GM21529 (cell line): ENCODE data around the gene MSANTD7.
A peak's percentile ranks its signal among the peaks of the same experiment; 100 is the strongest.
"Not testable (repeated sequence)": the region's sequence is repeated elsewhere in the genome, so short reads cannot be mapped to it uniquely, and the experiment has no call there.

ENCODE experiments used
- ATAC-seq: cut with Tn5 transposase; IDR thresholded peaks from one replicate; pipeline ENCODE4 v1.9.1; 2021; ENCODE audit not compliant: unreplicated experiment

Gene MSANTD7

GRCh38 chr10:14837757-14838581 is at the start of gene MSANTD7, which contains the start of the genes CDNF and HSPA14:
Gene MSANTD7, plus strand, starts transcription at chr10:14838306. Its CDS starts 3,979 bp downstream, at chr10:14842285.
Gene CDNF, minus strand, starts transcription at chr10:14838037. Its CDS starts 91 bp downstream, at chr10:14837946.
Gene HSPA14, plus strand, starts transcription at chr10:14838306. Its CDS starts 97 bp downstream, at chr10:14838403.
- peak; percentile 91 for ATAC-seq

- ATAC-seq: no peak
Observed at GRCh38 chr10:14798636-14799035, 39.5 kb upstream of the MSANTD7 start.

GRCh38 chr10:14800397-14800796 is 37.7 kb upstream of the MSANTD7 start:
- no peak for ATAC-seq

- no peak for ATAC-seq
Observed at GRCh38 chr10:14801723-14802122, 36.4 kb upstream of the MSANTD7 start.

- ATAC-seq: no peak
Observed at GRCh38 chr10:14803827-14804226, 34.3 kb upstream of the MSANTD7 start.

- ATAC-seq: no peak
Observed at GRCh38 chr10:14806318-14806717, 31.8 kb upstream of the MSANTD7 start.

- no peak for ATAC-seq
Observed at GRCh38 chr10:14810969-14811953, 26.8 kb upstream of the MSANTD7 start.

- no peak for ATAC-seq
Observed at GRCh38 chr10:14812271-14812670, 25.8 kb upstream of the MSANTD7 start.

GRCh38 chr10:14815681-14816080 is 22.4 kb upstream of the MSANTD7 start:
- ATAC-seq: no peak

GRCh38 chr10:14816717-14817116 is 21.4 kb upstream of the MSANTD7 start:
- ATAC-seq: not testable (repeated sequence)

- ATAC-seq: no peak
Observed at GRCh38 chr10:14820010-14820774, 17.9 kb upstream of the MSANTD7 start.

GRCh38 chr10:14820775-14821154 is 17.3 kb upstream of the MSANTD7 start:
- no peak for ATAC-seq

GRCh38 chr10:14821635-14822375 is 16.3 kb upstream of the MSANTD7 start:
- no peak for ATAC-seq

- ATAC-seq: no peak
Observed at GRCh38 chr10:14822879-14823755, 15.0 kb upstream of the MSANTD7 start.

GRCh38 chr10:14823966-14824365 is 14.1 kb upstream of the MSANTD7 start:
- no peak for ATAC-seq

- no peak for ATAC-seq
Observed at GRCh38 chr10:14826076-14826829, 11.9 kb upstream of the MSANTD7 start.

- no peak for ATAC-seq
Observed at GRCh38 chr10:14833106-14833505, 5.0 kb upstream of the MSANTD7 start.

GRCh38 chr10:14836208-14836607 is 1.9 kb upstream of the MSANTD7 start:
- no peak for ATAC-seq
